Breast epithelium (tissue), 4 donors: ENCODE data around the gene TMEM242. TPM values are rescaled to one million over a fixed set of nuclear protein-coding genes. Genes with fewer than 3 reads are reported as not detected.

ENCODE experiments used
- DNase-seq, 2 donors: peaks; one replicate each; pipeline ENCODE4 v3.0.0-alpha.2; 2019; ENCODE audit warnings: low spot score in 2 of 2
- H3K27ac ChIP-seq, 2 donors: fragments of 200-600 bp; sonication (generic) in 1 of 2; one replicate each; pipeline ENCODE4 v1.5.1; 2016 to 2019; ENCODE audit warnings: mild to moderate bottlenecking in 1 of 2
- H3K27me3 ChIP-seq, 2 donors: fragments of 200-600 bp; sonication (generic) in 1 of 2; one replicate each; pipeline versions ENCODE4 v1.5.1 to v1.6.0; 2017 to 2019; ENCODE audit warnings: control low read depth in 1 of 2, mild to moderate bottlenecking in 1 of 2
- H3K36me3 ChIP-seq: fragments of 200-600 bp; one replicate; pipeline ENCODE4 v1.5.1; 2019
- H3K4me1 ChIP-seq, 2 donors: fragments of 200-600 bp; sonication (generic); one replicate each; pipeline ENCODE4 v1.5.1; 2016 to 2019; ENCODE audit warnings: control low read depth in 1 of 2
- H3K4me3 ChIP-seq, 3 donors: fragments of 200-600 bp; sonication (generic); 1 replicate in 2 of 3; 2 replicates in 1 of 3; pipeline ENCODE4 v1.5.1; 2016 to 2019; ENCODE audit warnings: mild to moderate bottlenecking in 3 of 3, moderate library complexity in 2 of 3
- H3K9me3 ChIP-seq, 2 donors: fragments of 200-600 bp; sonication (generic) in 1 of 2; one replicate each; pipeline ENCODE4 v1.5.1; 2016 to 2019; ENCODE audit warnings: control low read depth in 1 of 2
- POLR2A ChIP-seq: fragments of 450-650 bp; IDR thresholded peaks from one replicate; pipeline ENCODE4 v1.6.1; 2016; ENCODE audit warnings: antibody characterized with exemption, mild to moderate bottlenecking, moderate library complexity
- POLR2AphosphoS5 ChIP-seq, 3 donors: sonication (generic); formaldehyde crosslinking; IDR thresholded peaks; one replicate each; pipeline ENCODE4 v1.6.1; 2017; ENCODE audit warnings: antibody characterized with exemption in 3 of 3
- intact Hi-C: fragments of 100-400 bp; cut with DNase I; formaldehyde crosslinking; loops from one replicate; pipeline ENCODE4 v1.15.1; 2023; ENCODE audit warnings: low total_unique reads
- total RNA-seq, 3 donors: library from RNA; depleted of rRNA; stranded (reverse); fragments of >200 nt; gene quantifications; one replicate each; pipeline ENCODE4 v1.1.0, GENCODE V29; 2016
- TF ChIP-seq, protein P1 (sequence below), 3 donors: fragments of 450-650 bp; IDR thresholded peaks; one replicate each; pipeline ENCODE4 v1.5.1; 2016 to 2017; ENCODE audit warnings: antibody characterized with exemption in 3 of 3, mild to moderate bottlenecking in 3 of 3, moderate library complexity in 3 of 3

The TMEM242 gene
- total RNA-seq, 3 donors from 2014 or later, result 5.3 to 7.9 (median 7.3) TPM

- Histone ChIP-seq H3K27me3 (no peaks in the 10 kb centered on the region), H3K36me3 (no peaks in the 10 kb centered on the region), H3K9me3 (no peaks in the 10 kb centered on the region), H3K4me1 (no peaks in the 10 kb centered on the region), H3K4me3 (no peak overlapping the region), H3K27ac (no peak overlapping the region)
- no peak for DNase-seq
- TF ChIP-seq, protein P1, sequence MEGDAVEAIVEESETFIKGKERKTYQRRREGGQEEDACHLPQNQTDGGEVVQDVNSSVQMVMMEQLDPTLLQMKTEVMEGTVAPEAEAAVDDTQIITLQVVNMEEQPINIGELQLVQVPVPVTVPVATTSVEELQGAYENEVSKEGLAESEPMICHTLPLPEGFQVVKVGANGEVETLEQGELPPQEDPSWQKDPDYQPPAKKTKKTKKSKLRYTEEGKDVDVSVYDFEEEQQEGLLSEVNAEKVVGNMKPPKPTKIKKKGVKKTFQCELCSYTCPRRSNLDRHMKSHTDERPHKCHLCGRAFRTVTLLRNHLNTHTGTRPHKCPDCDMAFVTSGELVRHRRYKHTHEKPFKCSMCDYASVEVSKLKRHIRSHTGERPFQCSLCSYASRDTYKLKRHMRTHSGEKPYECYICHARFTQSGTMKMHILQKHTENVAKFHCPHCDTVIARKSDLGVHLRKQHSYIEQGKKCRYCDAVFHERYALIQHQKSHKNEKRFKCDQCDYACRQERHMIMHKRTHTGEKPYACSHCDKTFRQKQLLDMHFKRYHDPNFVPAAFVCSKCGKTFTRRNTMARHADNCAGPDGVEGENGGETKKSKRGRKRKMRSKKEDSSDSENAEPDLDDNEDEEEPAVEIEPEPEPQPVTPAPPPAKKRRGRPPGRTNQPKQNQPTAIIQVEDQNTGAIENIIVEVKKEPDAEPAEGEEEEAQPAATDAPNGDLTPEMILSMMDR (IDR thresholded peaks at IDR 0.05), result no peak
- TF ChIP-seq POLR2A (no peak), POLR2AphosphoS5 (IDR thresholded peaks at IDR 0.05) (no peak)
- intact Hi-C loops, result no loop called here
Observed at GRCh38 chr6:157283330-157283898, 39.9 kb downstream of the TMEM242 start.

- H3K9me3 ChIP-seq, result no peaks in the 10 kb centered on the region
- no peak overlapping the region for H3K4me3 ChIP-seq
- no peaks in the 10 kb centered on the region for H3K4me1 ChIP-seq
- no peaks in the 10 kb centered on the region for H3K27me3 ChIP-seq
- no peak overlapping the region for H3K27ac ChIP-seq
- intact Hi-C loops, result no loop called here
- no peaks in the 10 kb centered on the region for H3K36me3 ChIP-seq
- TF ChIP-seq POLR2AphosphoS5 (IDR thresholded peaks at IDR 0.05) (no peak), POLR2A (no peak)
- TF ChIP-seq, protein P1 (IDR thresholded peaks at IDR 0.05), result no peak
- no peak for DNase-seq
Observed at GRCh38 chr6:157282284-157282683, 41.0 kb downstream of the TMEM242 start.

DNA sequence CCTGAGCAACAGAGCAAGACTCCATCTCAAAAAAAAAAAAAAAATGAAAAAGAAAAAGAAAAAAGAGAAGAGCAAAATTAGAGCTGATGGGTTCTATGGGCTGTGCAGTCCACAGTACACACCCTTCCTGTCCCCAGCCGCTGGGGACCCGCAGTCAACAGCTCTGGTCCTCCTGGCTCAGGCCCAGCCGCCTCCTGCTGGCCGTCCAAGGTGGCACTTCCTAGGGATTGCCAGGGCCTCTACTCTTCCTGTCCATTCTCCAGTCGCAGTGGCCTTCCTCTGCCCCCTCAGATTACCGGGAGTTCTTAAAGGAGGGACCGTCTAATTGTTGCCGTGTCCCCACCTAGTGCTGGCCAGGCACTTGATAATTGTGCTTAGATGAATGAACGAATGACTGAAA, 41.7 kb downstream of the TMEM242 start:
- no peak for DNase-seq
- H3K27me3 ChIP-seq, result no peaks in the 10 kb centered on the region

DNA sequence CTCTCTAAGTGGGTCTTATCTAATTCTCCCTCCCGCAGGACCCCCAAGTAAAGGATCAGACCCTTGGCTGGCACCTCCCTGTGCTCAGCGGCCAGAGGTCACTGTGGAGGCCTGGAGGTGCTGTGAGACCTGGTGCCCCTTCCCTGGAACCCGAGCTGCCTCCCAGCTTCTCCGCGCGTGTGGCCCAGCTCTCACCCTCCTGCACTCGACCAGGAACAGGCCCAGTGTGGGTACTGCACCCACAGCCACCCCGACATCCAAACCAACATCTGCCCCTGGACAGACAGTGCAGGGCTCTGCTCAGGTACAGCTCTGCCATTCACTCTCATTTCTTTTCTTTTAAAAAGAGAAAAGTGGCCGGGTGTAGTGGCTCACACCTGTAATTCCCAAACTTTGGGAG, 42.4 kb downstream of the TMEM242 start:
- no peaks in the 10 kb centered on the region for H3K36me3 ChIP-seq

More for the DNA sequence above, 41.7 kb downstream of the TMEM242 start:
- intact Hi-C loops, result no loop called here
- no peaks in the 10 kb centered on the region for H3K4me1 ChIP-seq
- H3K4me3 ChIP-seq, result no peak overlapping the region
- no peaks in the 10 kb centered on the region for H3K36me3 ChIP-seq
- no peaks in the 10 kb centered on the region for H3K9me3 ChIP-seq
- no peak overlapping the region for H3K27ac ChIP-seq
- TF ChIP-seq, protein P1 (IDR thresholded peaks at IDR 0.05), result peak in 1 of 3 donors; percentile 31
- TF ChIP-seq POLR2A, result no peak
- no peak for TF ChIP-seq POLR2AphosphoS5 (IDR thresholded peaks at IDR 0.05)

GRCh38 chr6:157280157-157280556, 43.2 kb downstream of the TMEM242 start:
- no peak overlapping the region for H3K27ac ChIP-seq
- TF ChIP-seq, protein P1 (IDR thresholded peaks at IDR 0.05), result no peak
- no peak for TF ChIP-seq POLR2AphosphoS5 (IDR thresholded peaks at IDR 0.05)
- TF ChIP-seq POLR2A, result no peak
- intact Hi-C loops, result no loop called here

More for the DNA sequence above, 42.4 kb downstream of the TMEM242 start:
- Histone ChIP-seq H3K9me3 (no peaks in the 10 kb centered on the region), H3K27ac (no peak overlapping the region), H3K27me3 (no peaks in the 10 kb centered on the region), H3K4me3 (no peak overlapping the region), H3K4me1 (no peaks in the 10 kb centered on the region)
- intact Hi-C loops, result no loop called here
- DNase-seq, result no peak
- no peak for TF ChIP-seq POLR2A
- TF ChIP-seq POLR2AphosphoS5 (IDR thresholded peaks at IDR 0.05), result no peak
- TF ChIP-seq, protein P1 (IDR thresholded peaks at IDR 0.05), result no peak

More at GRCh38 chr6:157280157-157280556, 43.2 kb downstream of the TMEM242 start:
- Histone ChIP-seq H3K4me3 (no peak overlapping the region), H3K9me3 (no peaks in the 10 kb centered on the region), H3K27me3 (no peaks in the 10 kb centered on the region), H3K4me1 (no peaks in the 10 kb centered on the region), H3K36me3 (no peaks in the 10 kb centered on the region)
- no peak for DNase-seq
